Peyer's patch (tissue), 4 donors: ENCODE measurements around the gene MTFMT.

ENCODE experiments used
- POLR2A ChIP-seq, 2 donors: fragments of 450-650 bp; IDR thresholded peaks; one replicate each; pipeline ENCODE4 v1.5.1; 2017; ENCODE audit warnings: antibody characterized with exemption in 2 of 2, mild to moderate bottlenecking in 2 of 2, moderate library complexity in 2 of 2
- TF ChIP-seq, protein P1 (sequence below), 6 experiments: fragments of 450-650 bp in 4 of 6; fragments of 200-600 bp in 2 of 6; sonication (generic) in 1 of 6; IDR thresholded peaks; one replicate each; pipeline ENCODE4 v1.5.1; 2017 to 2019; ENCODE audit warnings: antibody characterized with exemption in 6 of 6, mild to moderate bottlenecking in 3 of 6, moderate library complexity in 1 of 6

DNA sequence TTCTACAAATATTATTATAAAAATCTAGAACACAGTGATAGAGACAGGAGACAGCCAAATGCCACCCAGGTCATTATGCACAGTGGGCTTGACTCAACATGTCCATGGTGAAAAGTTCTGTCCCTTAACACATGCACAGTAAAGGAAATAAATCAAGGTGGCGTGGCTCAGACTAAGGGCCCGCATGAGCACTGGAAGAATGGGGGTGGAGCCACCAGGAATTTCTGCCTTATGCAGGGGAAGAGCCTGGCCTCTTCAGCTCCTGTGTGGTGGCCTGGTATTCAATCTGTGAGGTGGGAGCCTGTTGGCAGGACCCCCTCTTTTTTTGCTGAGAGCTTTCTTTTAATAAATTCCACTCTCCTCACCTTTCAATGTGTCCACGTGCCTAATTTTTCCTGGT, 22.6 kb downstream of the MTFMT start:
- TF ChIP-seq, protein P1, sequence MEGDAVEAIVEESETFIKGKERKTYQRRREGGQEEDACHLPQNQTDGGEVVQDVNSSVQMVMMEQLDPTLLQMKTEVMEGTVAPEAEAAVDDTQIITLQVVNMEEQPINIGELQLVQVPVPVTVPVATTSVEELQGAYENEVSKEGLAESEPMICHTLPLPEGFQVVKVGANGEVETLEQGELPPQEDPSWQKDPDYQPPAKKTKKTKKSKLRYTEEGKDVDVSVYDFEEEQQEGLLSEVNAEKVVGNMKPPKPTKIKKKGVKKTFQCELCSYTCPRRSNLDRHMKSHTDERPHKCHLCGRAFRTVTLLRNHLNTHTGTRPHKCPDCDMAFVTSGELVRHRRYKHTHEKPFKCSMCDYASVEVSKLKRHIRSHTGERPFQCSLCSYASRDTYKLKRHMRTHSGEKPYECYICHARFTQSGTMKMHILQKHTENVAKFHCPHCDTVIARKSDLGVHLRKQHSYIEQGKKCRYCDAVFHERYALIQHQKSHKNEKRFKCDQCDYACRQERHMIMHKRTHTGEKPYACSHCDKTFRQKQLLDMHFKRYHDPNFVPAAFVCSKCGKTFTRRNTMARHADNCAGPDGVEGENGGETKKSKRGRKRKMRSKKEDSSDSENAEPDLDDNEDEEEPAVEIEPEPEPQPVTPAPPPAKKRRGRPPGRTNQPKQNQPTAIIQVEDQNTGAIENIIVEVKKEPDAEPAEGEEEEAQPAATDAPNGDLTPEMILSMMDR (IDR thresholded peaks at IDR 0.05) = no peak
- no peak for TF ChIP-seq POLR2A (IDR thresholded peaks at IDR 0.05)
